Endodermal cell (in vitro differentiated cells): Measurements from ENCODE around the gene PRELP. TPM values are rescaled to one million over a fixed set of nuclear protein-coding genes. Genes with fewer than 3 reads are reported as not detected.
A peak's percentile ranks its signal among the peaks of the same experiment; 100 is the strongest.

Experiments
- DNase-seq: peaks from one replicate; pipeline ENCODE4 v3.0.0-alpha.2; 2017
- H3K27ac ChIP-seq: 2 replicates; pipeline ENCODE4 v1.5.1; 2013; ENCODE audit warnings: mild to moderate bottlenecking, low read depth, low read length, moderate library complexity
- H3K27me3 ChIP-seq: 2 replicates; pipeline ENCODE4 v1.6.1; 2013; ENCODE audit warnings: mild to moderate bottlenecking, low read length, moderate library complexity; ENCODE audit not compliant: insufficient read depth, control insufficient read depth, poor library complexity, severe bottlenecking
- H3K36me3 ChIP-seq: 2 replicates; pipeline ENCODE4 v1.7.0; 2013; ENCODE audit warnings: mild to moderate bottlenecking, low read length, moderate library complexity; ENCODE audit not compliant: control insufficient read depth, insufficient read depth
- H3K4me1 ChIP-seq: one replicate; pipeline ENCODE4 v1.7.0; 2013; ENCODE audit warnings: low read length; ENCODE audit not compliant: control insufficient read depth, insufficient read depth
- H3K4me3 ChIP-seq: 2 replicates; pipeline ENCODE4 v1.5.1; 2013; ENCODE audit warnings: mild to moderate bottlenecking, low read length, moderate library complexity
- H3K9ac ChIP-seq: 2 replicates; pipeline ENCODE4 v1.6.1; 2013; ENCODE audit warnings: mild to moderate bottlenecking, low read length, moderate library complexity; ENCODE audit not compliant: poor library complexity, severe bottlenecking; ENCODE audit errors: extremely low read depth
- H3K9me3 ChIP-seq: 2 replicates; pipeline ENCODE4 v1.6.1; 2013; ENCODE audit warnings: mild to moderate bottlenecking, low read length, moderate library complexity; ENCODE audit not compliant: control insufficient read depth
- H3K27ac Mint-ChIP-seq: 2 replicates; pipeline ENCODE4 v1.8.0; 2020; ENCODE audit warnings: mixed read lengths
- H3K27me3 Mint-ChIP-seq: 2 replicates; pipeline ENCODE4 v1.8.0; 2021; ENCODE audit warnings: mild to moderate bottlenecking, mixed read lengths; ENCODE audit not compliant: insufficient read depth
- H3K36me3 Mint-ChIP-seq: 2 replicates; pipeline ENCODE4 v1.8.0; 2020; ENCODE audit warnings: low read depth, mixed read lengths
- H3K4me1 Mint-ChIP-seq: 2 replicates; pipeline ENCODE4 v1.8.0; 2020; ENCODE audit warnings: mixed read lengths
- H3K4me3 Mint-ChIP-seq: 2 replicates; pipeline ENCODE4 v1.8.0; 2020; ENCODE audit warnings: mild to moderate bottlenecking, moderate library complexity, mixed read lengths
- H3K9me3 Mint-ChIP-seq: 2 replicates; pipeline ENCODE4 v1.8.0; 2020; ENCODE audit warnings: mild to moderate bottlenecking, mixed read lengths
- WGBS, 2 experiments: methylation state at CpG; one replicate each; pipeline versions ENCODE4 v1.1.5 to v1.1.7; 2013; ENCODE audit warnings: missing lambda C conversion rate in 2 of 2, mixed read lengths in 1 of 2; ENCODE audit not compliant: insufficient coverage in 1 of 2, insufficient read length in 1 of 2; 5-methylcytosine and 5-hydroxymethylcytosine counted together
- total RNA-seq, 2 donors: library from RNA; stranded (reverse); fragmentation: NEBNext Ultra II Directional in 1 of 2; extraction: Animal tissue kit (Norgen Biotek cat#: 25700) in 1 of 2; gene quantifications; 2 replicates in 1 of 2; 3 replicates in 1 of 2; pipeline ENCODE4 v1.2.1, GENCODE V29; 2021
- TF ChIP-seq, protein P1 (sequence below): fragments of 200-600 bp; sonication (generic); conservative IDR thresholded peaks from 2 replicates; pipeline ENCODE4 v1.5.0; 2021; ENCODE audit warnings: antibody characterized with exemption, mild to moderate bottlenecking

Gene PRELP
- total RNA-seq, 2 donors from 2014 or later, result 0.66 to 3.9 TPM

DNA sequence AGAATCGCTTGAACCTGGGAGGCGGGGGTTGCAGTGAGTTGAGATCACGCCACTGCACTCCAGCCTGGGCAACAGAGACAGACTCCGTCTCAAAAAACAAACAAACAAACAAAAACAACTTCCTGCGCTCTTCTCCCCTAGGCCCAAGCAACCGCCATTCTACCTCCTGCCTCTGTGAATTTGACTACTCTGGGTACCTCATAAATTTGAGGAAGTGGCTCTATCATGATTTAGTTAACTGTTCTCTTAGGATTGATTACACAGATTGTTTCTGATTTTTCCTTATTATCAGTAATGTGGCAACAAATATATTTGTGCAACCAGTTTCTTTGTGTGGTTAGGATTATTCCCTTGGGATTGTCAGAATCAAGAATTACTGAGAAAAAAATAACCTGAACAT lies 48.1 kb downstream of the PRELP start:
- H3K9ac ChIP-seq, result no peak overlapping the region
- no peak for DNase-seq
- Mint-ChIP-seq H3K4me3 (no peak overlapping the region), H3K27ac (no peak overlapping the region), H3K27me3 (peaks cover 24% of the 10 kb centered on the region), H3K9me3 (no peaks in the 10 kb centered on the region), H3K36me3 (no peaks in the 10 kb centered on the region), H3K4me1 (peaks cover 23% of the 10 kb centered on the region)
- no peaks in the 10 kb centered on the region for H3K27me3 ChIP-seq
- TF ChIP-seq, protein P1, sequence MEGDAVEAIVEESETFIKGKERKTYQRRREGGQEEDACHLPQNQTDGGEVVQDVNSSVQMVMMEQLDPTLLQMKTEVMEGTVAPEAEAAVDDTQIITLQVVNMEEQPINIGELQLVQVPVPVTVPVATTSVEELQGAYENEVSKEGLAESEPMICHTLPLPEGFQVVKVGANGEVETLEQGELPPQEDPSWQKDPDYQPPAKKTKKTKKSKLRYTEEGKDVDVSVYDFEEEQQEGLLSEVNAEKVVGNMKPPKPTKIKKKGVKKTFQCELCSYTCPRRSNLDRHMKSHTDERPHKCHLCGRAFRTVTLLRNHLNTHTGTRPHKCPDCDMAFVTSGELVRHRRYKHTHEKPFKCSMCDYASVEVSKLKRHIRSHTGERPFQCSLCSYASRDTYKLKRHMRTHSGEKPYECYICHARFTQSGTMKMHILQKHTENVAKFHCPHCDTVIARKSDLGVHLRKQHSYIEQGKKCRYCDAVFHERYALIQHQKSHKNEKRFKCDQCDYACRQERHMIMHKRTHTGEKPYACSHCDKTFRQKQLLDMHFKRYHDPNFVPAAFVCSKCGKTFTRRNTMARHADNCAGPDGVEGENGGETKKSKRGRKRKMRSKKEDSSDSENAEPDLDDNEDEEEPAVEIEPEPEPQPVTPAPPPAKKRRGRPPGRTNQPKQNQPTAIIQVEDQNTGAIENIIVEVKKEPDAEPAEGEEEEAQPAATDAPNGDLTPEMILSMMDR, result no peak
- no peak overlapping the region for H3K4me3 ChIP-seq
- no peaks in the 10 kb centered on the region for H3K9me3 ChIP-seq
- peaks cover 8% of the 10 kb centered on the region for H3K4me1 ChIP-seq
- no peaks in the 10 kb centered on the region for H3K36me3 ChIP-seq
- no peak overlapping the region for H3K27ac ChIP-seq
- 70 to 92% methylated on average over 2 to 6 of the region's 6 CpGs for WGBS, 2 experiments

DNA sequence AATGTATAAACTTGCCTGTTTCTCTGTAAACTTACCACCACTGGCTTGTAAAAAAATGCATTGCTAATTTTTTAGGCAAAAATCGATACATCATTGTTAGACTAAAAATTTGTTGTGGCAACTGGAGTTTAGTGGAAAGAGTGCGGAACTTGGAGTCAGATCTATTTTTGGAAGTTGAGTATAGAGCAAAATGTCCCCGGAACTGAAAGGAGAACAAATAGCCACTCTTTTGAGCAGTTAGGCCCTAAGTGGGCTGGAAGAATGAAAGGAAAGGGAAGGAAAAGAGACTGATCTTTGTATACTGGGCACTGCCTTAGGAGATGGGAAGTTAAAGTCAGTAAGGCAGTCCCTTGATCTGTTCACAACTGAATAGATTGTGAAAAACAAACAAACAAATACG lies 48.5 kb downstream of the PRELP start:
- Histone ChIP-seq H3K27ac (no peak overlapping the region), H3K4me1 (peaks cover 8% of the 10 kb centered on the region), H3K4me3 (no peak overlapping the region), H3K27me3 (no peaks in the 10 kb centered on the region), H3K36me3 (no peaks in the 10 kb centered on the region), H3K9me3 (no peaks in the 10 kb centered on the region), H3K9ac (no peak overlapping the region)
- DNase-seq, result no peak
- TF ChIP-seq, protein P1, result no peak
- Mint-ChIP-seq H3K27me3 (peaks cover 21% of the 10 kb centered on the region), H3K4me3 (no peak overlapping the region), H3K27ac (no peak overlapping the region), H3K4me1 (peaks cover 18% of the 10 kb centered on the region), H3K36me3 (no peaks in the 10 kb centered on the region), H3K9me3 (no peaks in the 10 kb centered on the region)
- 91 to 93% methylated on average over 3 to 4 of the region's 4 CpGs for WGBS, 2 experiments

DNA sequence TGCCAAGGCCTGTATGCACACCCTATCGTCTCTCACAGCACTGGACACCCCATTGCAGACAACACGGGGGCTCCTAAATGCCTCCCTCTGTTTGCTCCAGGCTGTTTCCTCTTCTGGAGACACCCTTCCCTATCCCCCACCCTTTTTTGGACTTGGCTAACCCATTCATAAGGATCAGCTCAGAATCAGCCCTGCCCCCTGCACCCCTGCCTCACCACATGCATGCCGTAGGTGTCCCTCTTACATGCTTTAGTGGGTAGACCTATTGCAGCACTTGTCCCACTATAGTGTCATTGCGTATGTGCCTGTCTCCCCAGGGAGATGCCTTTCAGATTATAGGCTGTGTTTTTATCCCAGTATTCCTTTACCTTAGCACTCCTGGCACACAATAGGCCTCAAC lies 49.2 kb downstream of the PRELP start:
- TF ChIP-seq, protein P1, result no peak
- peaks cover 12% of the 10 kb centered on the region for H3K4me1 Mint-ChIP-seq

More for the DNA sequence above, 49.2 kb downstream of the PRELP start:
- peaks cover 18% of the 10 kb centered on the region for H3K27me3 Mint-ChIP-seq
- peaks cover under 1% of the 10 kb centered on the region for H3K4me1 ChIP-seq
- H3K4me3 ChIP-seq, result no peak overlapping the region
- no peaks in the 10 kb centered on the region for H3K36me3 ChIP-seq
- H3K4me3 Mint-ChIP-seq, result no peak overlapping the region
- no peaks in the 10 kb centered on the region for H3K9me3 Mint-ChIP-seq
- WGBS, 2 experiments, result 87 to 91% methylated on average over 4 of the region's 4 CpGs
- H3K36me3 Mint-ChIP-seq, result no peaks in the 10 kb centered on the region
- H3K27ac ChIP-seq, result no peak overlapping the region
- peak; percentile 55 for DNase-seq
- H3K9ac ChIP-seq, result no peak overlapping the region
- no peak overlapping the region for H3K27ac Mint-ChIP-seq
- no peaks in the 10 kb centered on the region for H3K27me3 ChIP-seq
- H3K9me3 ChIP-seq, result no peaks in the 10 kb centered on the region
